ENCODE results near the gene FIP1L1. TPM values are rescaled to one million over a fixed set of nuclear protein-coding genes. Genes with fewer than 3 reads are reported as not detected.

Gene FIP1L1
- total and polyA plus RNA-seq, 9 of the 15 experiments (the other 6 are each of a cell fraction or from before 2014, with no cell fraction given): 34.6 to 137 (median 72.0) TPM

GRCh38 chr4:53489279-53489889, 111.9 kb downstream of the FIP1L1 start:
- Histone ChIP-seq H3K4me3 (no peak overlapping the region), H3K79me2 (ENCODE audit: control insufficient read depth, insufficient read depth, low read length) (no peaks in the 10 kb centered on the region), H3K27ac (ENCODE audit: extremely low read depth, low read depth, low read length) (peak overlapping the region; percentile 18; the same call in 1 of the 3 replicates), H3K27me3 (ENCODE audit: control insufficient read depth in 2 of 2, insufficient read depth in 2 of 2, low read length in 2 of 2) (no peaks in the 10 kb centered on the region), H3K9ac (ENCODE audit: insufficient read depth in 1 of 2, low read depth in 2 of 2, low read length in 2 of 2) (no peak overlapping the region), H2AFZ (ENCODE audit: low read depth, low read length) (no peak overlapping the region), H3K4me2 (ENCODE audit: insufficient read depth, low read length) (no peak overlapping the region), H4K20me1 (replicated peaks; ENCODE audit: control insufficient read depth, insufficient read depth, low read length) (no peaks in the 10 kb centered on the region), H3K9me3 (replicated peaks; ENCODE audit: control insufficient read depth, insufficient read depth, low read depth, low read length) (no peaks in the 10 kb centered on the region), H3K9me1 (ENCODE audit: control insufficient read depth, insufficient read depth, low read length) (no peaks in the 10 kb centered on the region), H3K4me1 (replicated peaks in 1 of 2; ENCODE audit: control insufficient read depth in 2 of 2, insufficient read depth in 2 of 2, low read length in 2 of 2) (peaks cover 0 to 4% of the 10 kb centered on the region in 2 experiments; a peak in 3 of 5 replicates), H3K36me3 (ENCODE audit: control insufficient read depth, insufficient read depth, low read length) (no peaks in the 10 kb centered on the region)
- in situ Hi-C loops (cut with MboI): loop anchor here (25.0 kb wide), 1 partner anchor 748 kb away; the partner anchor contains the start of gene PDGFRA
- ATAC-seq (peak; percentile 76), DNase-seq (ENCODE audit: extremely low read depth in 1 of 4, low spot score in 3 of 4) (peak; percentile 46 to 70 (median 58)), FAIRE-seq (peak; percentile 74)
- ChIA-PET POLR2A (interaction anchor here (1.1 to 1.2 kb wide), 2 partner anchors 9 to 11 kb away, joined by 3 read pairs; no protein-coding TSS in a partner anchor), CTCF (ENCODE audit: low intra/inter-chr PET ratio) (no interaction called here)
- no TSS peak for BruUV-seq (replicated peaks)
- intact Hi-C loops (cut with micrococcal nuclease): no loop called here
- TF ChIP-seq, protein P1, sequence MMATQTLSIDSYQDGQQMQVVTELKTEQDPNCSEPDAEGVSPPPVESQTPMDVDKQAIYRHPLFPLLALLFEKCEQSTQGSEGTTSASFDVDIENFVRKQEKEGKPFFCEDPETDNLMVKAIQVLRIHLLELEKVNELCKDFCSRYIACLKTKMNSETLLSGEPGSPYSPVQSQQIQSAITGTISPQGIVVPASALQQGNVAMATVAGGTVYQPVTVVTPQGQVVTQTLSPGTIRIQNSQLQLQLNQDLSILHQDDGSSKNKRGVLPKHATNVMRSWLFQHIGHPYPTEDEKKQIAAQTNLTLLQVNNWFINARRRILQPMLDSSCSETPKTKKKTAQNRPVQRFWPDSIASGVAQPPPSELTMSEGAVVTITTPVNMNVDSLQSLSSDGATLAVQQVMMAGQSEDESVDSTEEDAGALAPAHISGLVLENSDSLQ (IDR thresholded peaks at IDR 0.05): peak; percentile 42; the same call in 1 of the 2 replicates
- TF ChIP-seq, protein P2, sequence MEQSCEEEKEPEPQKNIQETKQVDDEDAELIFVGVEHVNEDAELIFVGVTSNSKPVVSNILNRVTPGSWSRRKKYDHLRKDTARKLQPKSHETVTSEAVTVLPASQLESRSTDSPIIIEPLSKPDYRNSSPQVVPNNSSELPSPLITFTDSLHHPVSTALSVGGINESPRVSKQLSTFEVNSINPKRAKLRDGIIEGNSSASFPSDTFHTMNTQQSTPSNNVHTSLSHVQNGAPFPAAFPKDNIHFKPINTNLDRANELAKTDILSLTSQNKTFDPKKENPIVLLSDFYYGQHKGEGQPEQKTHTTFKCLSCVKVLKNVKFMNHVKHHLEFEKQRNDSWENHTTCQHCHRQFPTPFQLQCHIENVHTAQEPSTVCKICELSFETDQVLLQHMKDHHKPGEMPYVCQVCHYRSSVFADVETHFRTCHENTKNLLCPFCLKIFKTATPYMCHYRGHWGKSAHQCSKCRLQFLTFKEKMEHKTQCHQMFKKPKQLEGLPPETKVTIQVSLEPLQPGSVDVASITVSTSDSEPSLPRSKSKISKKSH (CRISPR knock-in tag; IDR thresholded peaks at IDR 0.05): no peak
- TF ChIP-seq TBL1XR1 (IDR thresholded peaks at IDR 0.05; ENCODE audit: low read length in 2 of 2) (no peak), ARNT (IDR thresholded peaks at IDR 0.05) (no peak), ESRRA (IDR thresholded peaks at IDR 0.05; ENCODE audit: borderline replicate concordance, low read depth) (peak; percentile 90), BACH1 (tag; IDR thresholded peaks at IDR 0.05) (peak; percentile 97), ARID1B (IDR thresholded peaks at IDR 0.05) (peak; percentile 65), ESRRB (CRISPR knock-in tag; IDR thresholded peaks at IDR 0.05; ENCODE audit: borderline replicate concordance) (no peak), SREBF1 (IDR thresholded peaks at IDR 0.05; ENCODE audit: borderline replicate concordance, low read depth, low read length) (no peak)
- TF ChIP-seq, protein P3, sequence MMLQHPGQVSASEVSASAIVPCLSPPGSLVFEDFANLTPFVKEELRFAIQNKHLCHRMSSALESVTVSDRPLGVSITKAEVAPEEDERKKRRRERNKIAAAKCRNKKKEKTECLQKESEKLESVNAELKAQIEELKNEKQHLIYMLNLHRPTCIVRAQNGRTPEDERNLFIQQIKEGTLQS (IDR thresholded peaks at IDR 0.05): peak; percentile 82
- TF ChIP-seq, protein P3 (CRISPR knock-in tag; conservative IDR thresholded peaks at IDR 0.05): no peak
- TF ChIP-seq, protein P4, sequence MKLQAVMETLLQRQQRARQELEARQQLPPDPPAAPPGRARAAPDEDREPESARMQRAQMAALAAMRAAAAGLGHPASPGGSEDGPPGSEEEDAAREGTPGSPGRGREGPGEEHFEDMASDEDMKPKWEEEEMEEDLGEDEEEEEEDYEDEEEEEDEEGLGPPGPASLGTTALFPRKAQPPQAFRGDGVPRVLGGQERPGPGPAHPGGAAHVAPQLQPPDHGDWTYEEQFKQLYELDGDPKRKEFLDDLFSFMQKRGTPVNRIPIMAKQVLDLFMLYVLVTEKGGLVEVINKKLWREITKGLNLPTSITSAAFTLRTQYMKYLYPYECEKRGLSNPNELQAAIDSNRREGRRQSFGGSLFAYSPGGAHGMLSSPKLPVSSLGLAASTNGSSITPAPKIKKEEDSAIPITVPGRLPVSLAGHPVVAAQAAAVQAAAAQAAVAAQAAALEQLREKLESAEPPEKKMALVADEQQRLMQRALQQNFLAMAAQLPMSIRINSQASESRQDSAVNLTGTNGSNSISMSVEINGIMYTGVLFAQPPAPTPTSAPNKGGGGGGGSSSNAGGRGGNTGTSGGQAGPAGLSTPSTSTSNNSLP (IDR thresholded peaks at IDR 0.05; ENCODE audit: borderline replicate concordance, low read depth, low read length): 0 out of 2 replicates have a peak, but pooled peaks have one; percentile 47

All from K562 (cell line).